Lower leg skin (tissue), 3 donors: ENCODE results near the gene HEATR5A.
"Not testable (repeated sequence)": the region's sequence is repeated elsewhere in the genome, so short reads cannot be mapped to it uniquely, and the experiment has no call there.

Source experiments
- POLR2A ChIP-seq, 2 donors: fragments of 450-650 bp; IDR thresholded peaks; one replicate each; pipeline ENCODE4 v1.6.1; 2016 to 2017; ENCODE audit warnings: antibody characterized with exemption in 2 of 2, mild to moderate bottlenecking in 1 of 2, moderate library complexity in 1 of 2
- TF ChIP-seq, protein P1 (sequence below), 3 donors: fragments of 450-650 bp; IDR thresholded peaks; one replicate each; pipeline ENCODE4 v1.5.1; 2016; ENCODE audit warnings: antibody characterized with exemption in 3 of 3, mild to moderate bottlenecking in 3 of 3, moderate library complexity in 2 of 3

- TF ChIP-seq POLR2A (IDR thresholded peaks at IDR 0.05) = not testable (repeated sequence)
- TF ChIP-seq, protein P1, sequence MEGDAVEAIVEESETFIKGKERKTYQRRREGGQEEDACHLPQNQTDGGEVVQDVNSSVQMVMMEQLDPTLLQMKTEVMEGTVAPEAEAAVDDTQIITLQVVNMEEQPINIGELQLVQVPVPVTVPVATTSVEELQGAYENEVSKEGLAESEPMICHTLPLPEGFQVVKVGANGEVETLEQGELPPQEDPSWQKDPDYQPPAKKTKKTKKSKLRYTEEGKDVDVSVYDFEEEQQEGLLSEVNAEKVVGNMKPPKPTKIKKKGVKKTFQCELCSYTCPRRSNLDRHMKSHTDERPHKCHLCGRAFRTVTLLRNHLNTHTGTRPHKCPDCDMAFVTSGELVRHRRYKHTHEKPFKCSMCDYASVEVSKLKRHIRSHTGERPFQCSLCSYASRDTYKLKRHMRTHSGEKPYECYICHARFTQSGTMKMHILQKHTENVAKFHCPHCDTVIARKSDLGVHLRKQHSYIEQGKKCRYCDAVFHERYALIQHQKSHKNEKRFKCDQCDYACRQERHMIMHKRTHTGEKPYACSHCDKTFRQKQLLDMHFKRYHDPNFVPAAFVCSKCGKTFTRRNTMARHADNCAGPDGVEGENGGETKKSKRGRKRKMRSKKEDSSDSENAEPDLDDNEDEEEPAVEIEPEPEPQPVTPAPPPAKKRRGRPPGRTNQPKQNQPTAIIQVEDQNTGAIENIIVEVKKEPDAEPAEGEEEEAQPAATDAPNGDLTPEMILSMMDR (IDR thresholded peaks at IDR 0.05) = not testable (repeated sequence)
Measured at GRCh38 chr14:31257554-31258426, 162.6 kb downstream of the HEATR5A start.
